Mucosa of stomach (tissue), 1 donor: ENCODE measurements around the gene TRAPPC12.

Source experiments
- H3K27me3 ChIP-seq: one replicate; pipeline ENCODE4 v1.7.0; 2013; ENCODE audit warnings: mild to moderate bottlenecking, low read length; ENCODE audit not compliant: control insufficient read depth, insufficient read depth
- H3K36me3 ChIP-seq: one replicate; pipeline ENCODE4 v1.7.0; 2013; ENCODE audit warnings: low read length; ENCODE audit not compliant: control insufficient read depth, insufficient read depth
- H3K4me1 ChIP-seq: one replicate; pipeline ENCODE4 v1.7.0; 2013; ENCODE audit warnings: mild to moderate bottlenecking, low read length; ENCODE audit not compliant: control insufficient read depth, insufficient read depth
- H3K4me3 ChIP-seq: one replicate; pipeline ENCODE4 v1.7.0; 2013; ENCODE audit warnings: low read length
- H3K9ac ChIP-seq: one replicate; pipeline ENCODE4 v1.7.0; 2013; ENCODE audit warnings: mild to moderate bottlenecking, low read length, moderate library complexity
- H3K9me3 ChIP-seq: one replicate; pipeline ENCODE4 v1.7.0; 2013; ENCODE audit warnings: mild to moderate bottlenecking, low read length, moderate library complexity; ENCODE audit not compliant: control insufficient read depth
- donor health status: Pancreatic carcinoma.

The TRAPPC12 gene

GRCh38 chr2:3420076-3420768, 40.7 kb downstream of the TRAPPC12 start:
- Histone ChIP-seq H3K4me1 (no peaks in the 10 kb centered on the region), H3K36me3 (peaks cover 2% of the 10 kb centered on the region), H3K9me3 (no peaks in the 10 kb centered on the region), H3K9ac (no peak overlapping the region), H3K27me3 (no peaks in the 10 kb centered on the region), H3K4me3 (no peak overlapping the region)

- Histone ChIP-seq H3K4me3 (no peak overlapping the region), H3K9ac (no peak overlapping the region), H3K27me3 (no peaks in the 10 kb centered on the region), H3K9me3 (no peaks in the 10 kb centered on the region), H3K4me1 (no peaks in the 10 kb centered on the region), H3K36me3 (peaks cover 4% of the 10 kb centered on the region)
These were observed 41.4 kb downstream of the TRAPPC12 start for GRCh38 chr2:3420769-3421397.

DNA sequence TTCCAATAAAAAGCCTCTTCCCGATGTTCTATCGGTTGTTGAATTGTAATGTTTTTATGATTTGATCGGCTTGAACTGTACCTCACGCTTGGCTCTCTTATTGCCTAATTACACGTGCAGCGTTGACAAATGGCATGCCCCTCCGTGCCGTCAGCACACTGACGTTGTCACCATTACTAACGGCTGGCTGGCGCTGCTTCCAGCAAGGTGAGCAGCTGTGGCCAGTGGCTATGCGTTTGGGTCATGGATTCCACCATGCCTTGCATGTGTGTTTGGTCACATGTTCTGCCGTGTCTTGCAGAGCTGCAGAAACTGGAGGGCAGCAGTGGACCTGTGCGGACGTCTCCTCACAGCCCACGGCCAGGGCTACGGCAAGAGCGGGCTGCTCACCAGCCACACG, 42.1 kb downstream of the TRAPPC12 start:
- H3K36me3 ChIP-seq, result peaks cover 5% of the 10 kb centered on the region
- no peak overlapping the region for H3K9ac ChIP-seq
- H3K27me3 ChIP-seq, result no peaks in the 10 kb centered on the region
- no peak overlapping the region for H3K4me3 ChIP-seq
- H3K4me1 ChIP-seq, result no peaks in the 10 kb centered on the region
- no peaks in the 10 kb centered on the region for H3K9me3 ChIP-seq

DNA sequence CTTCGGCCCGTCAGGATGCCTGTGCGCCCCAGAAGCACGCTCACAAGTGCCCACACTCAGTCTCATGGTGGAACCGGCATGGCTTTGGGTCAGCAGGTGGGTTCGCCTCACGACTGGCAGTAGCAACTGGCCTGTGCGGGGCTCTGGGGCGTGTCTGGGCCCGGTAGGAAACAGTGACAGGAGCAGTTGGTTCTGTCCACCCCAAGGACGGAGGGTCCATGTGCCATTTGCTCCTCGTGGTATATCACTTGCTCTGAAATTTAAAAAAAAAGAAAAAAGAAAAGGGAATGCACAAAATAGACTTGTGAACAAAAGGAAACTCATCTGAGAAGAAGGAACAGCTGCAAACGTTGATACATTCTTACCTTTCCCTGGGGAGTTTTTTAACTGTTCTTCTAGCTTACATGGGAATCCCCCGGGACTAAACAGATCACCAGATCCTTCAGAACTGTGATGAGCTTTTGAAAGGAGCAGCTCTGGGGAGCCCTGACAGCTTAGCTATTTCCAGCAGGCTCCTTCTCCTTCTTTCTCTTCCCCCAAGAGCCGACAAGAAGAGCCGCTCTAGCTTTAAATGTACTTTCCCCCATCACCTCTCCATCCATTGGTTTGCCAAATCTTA, 42.8 kb downstream of the TRAPPC12 start:
- Histone ChIP-seq H3K4me1 (no peaks in the 10 kb centered on the region), H3K27me3 (no peaks in the 10 kb centered on the region), H3K4me3 (no peak overlapping the region), H3K9me3 (no peaks in the 10 kb centered on the region), H3K9ac (no peak overlapping the region), H3K36me3 (peaks cover 8% of the 10 kb centered on the region)

GRCh38 chr2:3423492-3424170, 44.1 kb downstream of the TRAPPC12 start:
- Histone ChIP-seq H3K9ac (no peak overlapping the region), H3K4me1 (no peaks in the 10 kb centered on the region), H3K4me3 (no peak overlapping the region), H3K9me3 (no peaks in the 10 kb centered on the region), H3K27me3 (no peaks in the 10 kb centered on the region), H3K36me3 (peaks cover 8% of the 10 kb centered on the region)

GRCh38 chr2:3424171-3424795, 44.8 kb downstream of the TRAPPC12 start:
- H3K27me3 ChIP-seq, result no peaks in the 10 kb centered on the region
- H3K4me1 ChIP-seq, result no peaks in the 10 kb centered on the region
- H3K4me3 ChIP-seq, result no peak overlapping the region
- H3K9me3 ChIP-seq, result no peaks in the 10 kb centered on the region
- no peak overlapping the region for H3K9ac ChIP-seq
- peaks cover 8% of the 10 kb centered on the region for H3K36me3 ChIP-seq

DNA sequence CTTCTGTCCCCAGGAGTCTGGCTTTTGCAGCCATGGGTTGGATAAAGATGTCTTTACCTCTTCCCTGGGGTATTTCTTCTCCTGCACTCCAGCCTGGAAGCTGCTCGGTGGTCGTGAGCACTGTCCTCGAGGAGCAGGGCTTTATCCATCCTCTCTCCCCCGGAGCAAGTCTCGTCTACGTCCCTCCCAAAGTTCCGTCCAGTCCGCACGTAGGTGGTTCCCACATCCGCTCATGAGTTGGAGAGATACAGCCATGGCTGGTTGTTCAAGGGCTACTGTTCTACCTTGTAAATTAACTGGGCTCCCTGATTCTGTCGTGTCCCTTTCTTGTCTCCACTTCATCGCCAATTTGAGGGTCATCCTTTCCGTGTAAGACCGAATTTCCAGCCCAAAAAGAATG, 47.1 kb downstream of the TRAPPC12 start:
- H3K27me3 ChIP-seq, result no peaks in the 10 kb centered on the region
- no peak overlapping the region for H3K4me3 ChIP-seq
- H3K9me3 ChIP-seq, result no peaks in the 10 kb centered on the region
- H3K9ac ChIP-seq, result no peak overlapping the region
- H3K4me1 ChIP-seq, result no peaks in the 10 kb centered on the region
- H3K36me3 ChIP-seq, result peaks cover 8% of the 10 kb centered on the region

GRCh38 chr2:3427272-3427671, 47.8 kb downstream of the TRAPPC12 start:
- no peaks in the 10 kb centered on the region for H3K4me1 ChIP-seq
- no peak overlapping the region for H3K9ac ChIP-seq
- peaks cover 8% of the 10 kb centered on the region for H3K36me3 ChIP-seq
- no peaks in the 10 kb centered on the region for H3K27me3 ChIP-seq
- no peaks in the 10 kb centered on the region for H3K9me3 ChIP-seq
- H3K4me3 ChIP-seq, result no peak overlapping the region

GRCh38 chr2:3428577-3428976, 49.1 kb downstream of the TRAPPC12 start:
- Histone ChIP-seq H3K36me3 (peaks cover 8% of the 10 kb centered on the region), H3K9ac (no peak overlapping the region), H3K4me3 (no peak overlapping the region), H3K9me3 (no peaks in the 10 kb centered on the region), H3K27me3 (no peaks in the 10 kb centered on the region), H3K4me1 (no peaks in the 10 kb centered on the region)

- Histone ChIP-seq H3K36me3 (peaks cover 8% of the 10 kb centered on the region), H3K9me3 (no peaks in the 10 kb centered on the region), H3K4me1 (no peaks in the 10 kb centered on the region), H3K27me3 (no peaks in the 10 kb centered on the region), H3K4me3 (no peak overlapping the region), H3K9ac (no peak overlapping the region)
These were observed 49.6 kb downstream of the TRAPPC12 start for GRCh38 chr2:3429066-3429610.

DNA sequence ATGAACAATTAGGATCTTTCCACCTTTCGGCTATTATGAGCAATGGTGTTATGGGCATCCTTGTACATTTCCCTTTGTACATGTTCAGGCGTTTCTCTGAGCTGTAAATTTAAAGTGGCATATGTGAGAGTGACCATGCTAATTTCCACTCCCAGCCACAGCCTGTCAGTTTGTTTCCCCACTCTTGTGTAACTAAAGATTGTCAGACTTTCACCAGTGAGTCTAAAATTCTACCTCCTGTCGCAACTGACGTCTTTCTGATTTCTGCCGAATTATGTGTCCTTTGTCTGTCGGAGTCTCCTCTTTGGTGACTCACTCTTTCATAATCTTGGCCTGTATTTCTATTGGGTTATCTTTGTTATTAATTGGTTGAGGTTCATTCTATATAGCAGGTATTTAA, 50.7 kb downstream of the TRAPPC12 start:
- Histone ChIP-seq H3K9me3 (no peaks in the 10 kb centered on the region), H3K36me3 (peaks cover 6% of the 10 kb centered on the region), H3K4me1 (no peaks in the 10 kb centered on the region), H3K9ac (no peak overlapping the region), H3K27me3 (no peaks in the 10 kb centered on the region), H3K4me3 (no peak overlapping the region)
